OCI-LY1 (cell line): ENCODE results near the gene RAN.
"Not testable (repeated sequence)": the region's sequence is repeated elsewhere in the genome, so short reads cannot be mapped to it uniquely, and the experiment has no call there.

ENCODE experiments used
- H2AFZ ChIP-seq: fragments of 200-600 bp; sonication (generic), shearing (Covaris generic); 2 replicates; pipeline ENCODE4 v1.6.0; 2014; ENCODE audit warnings: antibody characterized with exemption, mild to moderate bottlenecking, low read length
- H3F3A ChIP-seq: fragments of 200-600 bp; sonication (generic), shearing (Covaris generic); 2 replicates; pipeline ENCODE4 v1.6.0; 2014; ENCODE audit warnings: mild to moderate bottlenecking, antibody characterized with exemption, low read length, moderate library complexity; ENCODE audit not compliant: insufficient read depth
- H3K27ac ChIP-seq: fragments of 200-600 bp; sonication (generic); 2 replicates; pipeline ENCODE4 v1.5.1; 2014; ENCODE audit warnings: low read length, mixed run types, mild to moderate bottlenecking, low read depth; ENCODE audit not compliant: poor library complexity, severe bottlenecking
- H3K27me3 ChIP-seq: fragments of 200-600 bp; sonication (generic); 2 replicates; pipeline ENCODE4 v1.6.0; 2014; ENCODE audit warnings: antibody characterized with exemption, mild to moderate bottlenecking, low read length, moderate library complexity; ENCODE audit not compliant: insufficient read depth
- H3K36me3 ChIP-seq: fragments of 200-600 bp; sonication (generic); 2 replicates; pipeline ENCODE4 v1.6.1; 2014; ENCODE audit warnings: mild to moderate bottlenecking, antibody characterized with exemption, low read length, moderate library complexity, mixed read lengths; ENCODE audit not compliant: insufficient read depth
- H3K4me1 ChIP-seq: fragments of 200-600 bp; sonication (generic); 2 replicates; pipeline ENCODE4 v1.5.1; 2014; ENCODE audit warnings: mild to moderate bottlenecking, low read length, moderate library complexity; ENCODE audit not compliant: insufficient read depth, severe bottlenecking
- H3K4me2 ChIP-seq: fragments of 200-600 bp; sonication (generic), shearing (Covaris generic); 2 replicates; pipeline ENCODE4 v1.6.1; 2014; ENCODE audit warnings: low read length
- H3K4me3 ChIP-seq: fragments of 200-600 bp; sonication (generic); 2 replicates; pipeline ENCODE4 v1.5.1; 2014; ENCODE audit warnings: low read length, low read depth, mild to moderate bottlenecking, mixed read lengths; ENCODE audit not compliant: poor library complexity, severe bottlenecking
- H3K79me2 ChIP-seq: fragments of 200-600 bp; shearing (Covaris generic); 2 replicates; pipeline ENCODE4 v1.6.1; 2016; ENCODE audit warnings: mixed run types, low read length, mixed read lengths; ENCODE audit not compliant: insufficient read depth
- H3K9ac ChIP-seq: fragments of 200-600 bp; sonication (generic), shearing (Covaris generic); 2 replicates; pipeline ENCODE4 v1.6.1; 2014; ENCODE audit warnings: mild to moderate bottlenecking, low read length, mixed read lengths
- H3K9me2 ChIP-seq: fragments of 200-600 bp; sonication (generic), shearing (Covaris generic); 2 replicates; pipeline ENCODE4 v1.6.1; 2014; ENCODE audit warnings: low read depth, mild to moderate bottlenecking, low read length, mixed read lengths
- H3K9me3 ChIP-seq: fragments of 200-600 bp; shearing (Covaris generic); 2 replicates; pipeline ENCODE4 v1.6.1; 2014; ENCODE audit warnings: low read length, mixed read lengths
- H4K20me1 ChIP-seq: fragments of 200-600 bp; sonication (generic), shearing (Covaris generic); 2 replicates; pipeline ENCODE4 v1.6.0; 2016; ENCODE audit warnings: mild to moderate bottlenecking, low read length; ENCODE audit not compliant: insufficient read depth
- CTCF ChIP-seq: fragments of 200-600 bp; sonication (generic), shearing (Covaris generic); IDR thresholded peaks from 2 replicates; pipeline ENCODE4 v1.5.1; 2017; ENCODE audit warnings: mild to moderate bottlenecking, antibody characterized with exemption, low read length, moderate library complexity, mixed read lengths
- EZH2 ChIP-seq: fragments of 200-600 bp; sonication (generic), shearing (Covaris generic); IDR thresholded peaks from 2 replicates; pipeline ENCODE4 v1.8.0; 2017; ENCODE audit warnings: borderline replicate concordance, mixed run types, mild to moderate bottlenecking, antibody characterized with exemption, low read length, moderate library complexity, mixed read lengths

The RAN gene

GRCh38 chr12:130904064-130904463 is 32.2 kb downstream of the RAN start:
- Histone ChIP-seq H3K9ac (no peak overlapping the region), H3F3A (no peaks in the 10 kb centered on the region), H3K4me3 (no peak overlapping the region), H3K79me2 (no peaks in the 10 kb centered on the region), H3K36me3 (no peaks in the 10 kb centered on the region), H4K20me1 (no peaks in the 10 kb centered on the region), H2AFZ (no peak overlapping the region), H3K27me3 (no peaks in the 10 kb centered on the region), H3K27ac (no peak overlapping the region), H3K9me3 (no peaks in the 10 kb centered on the region), H3K9me2 (no peaks in the 10 kb centered on the region), H3K4me2 (no peak overlapping the region), H3K4me1 (no peaks in the 10 kb centered on the region)
- TF ChIP-seq EZH2, result no peak
- TF ChIP-seq CTCF, result no peak

DNA sequence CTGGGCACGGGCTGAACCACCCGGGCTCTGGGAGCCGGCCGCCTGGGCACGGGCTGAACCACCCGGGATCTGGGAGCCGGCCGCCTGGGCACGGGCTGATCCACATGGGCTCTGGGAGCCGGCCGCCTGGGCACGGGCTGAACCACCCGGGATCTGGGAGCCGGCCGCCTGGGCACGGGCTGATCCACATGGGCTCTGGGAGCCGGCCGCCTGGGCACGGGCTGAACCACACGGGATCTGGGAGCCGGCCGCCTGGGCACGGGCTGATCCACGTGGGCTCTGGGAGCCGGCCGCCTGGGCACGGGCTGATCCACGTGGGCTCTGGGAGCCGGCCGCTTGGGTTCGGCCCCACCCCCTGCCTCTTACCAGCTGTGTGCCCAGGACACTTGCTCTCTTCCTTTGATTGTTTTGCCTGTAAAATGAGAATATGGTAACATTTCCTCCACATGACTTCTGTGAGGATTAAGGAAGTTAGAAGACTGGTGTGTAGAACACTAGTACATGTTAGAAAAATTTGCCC is 33.1 kb downstream of the RAN start:
- not testable (repeated sequence) for H3F3A ChIP-seq, H3K27ac ChIP-seq, H3K4me3 ChIP-seq, H3K79me2 ChIP-seq, H3K36me3 ChIP-seq, H3K9ac ChIP-seq, H4K20me1 ChIP-seq, H3K4me1 ChIP-seq, H3K4me2 ChIP-seq, H3K9me3 ChIP-seq, H3K9me2 ChIP-seq, H3K27me3 ChIP-seq, H2AFZ ChIP-seq

GRCh38 chr12:130909111-130909510 is 37.2 kb downstream of the RAN start:
- H3K27me3 ChIP-seq, result no peaks in the 10 kb centered on the region; the same call in 1 of the 2 replicates
- TF ChIP-seq CTCF (no peak), EZH2 (no peak)
- H3K9me3 ChIP-seq, result peaks cover 14% of the 10 kb centered on the region

DNA sequence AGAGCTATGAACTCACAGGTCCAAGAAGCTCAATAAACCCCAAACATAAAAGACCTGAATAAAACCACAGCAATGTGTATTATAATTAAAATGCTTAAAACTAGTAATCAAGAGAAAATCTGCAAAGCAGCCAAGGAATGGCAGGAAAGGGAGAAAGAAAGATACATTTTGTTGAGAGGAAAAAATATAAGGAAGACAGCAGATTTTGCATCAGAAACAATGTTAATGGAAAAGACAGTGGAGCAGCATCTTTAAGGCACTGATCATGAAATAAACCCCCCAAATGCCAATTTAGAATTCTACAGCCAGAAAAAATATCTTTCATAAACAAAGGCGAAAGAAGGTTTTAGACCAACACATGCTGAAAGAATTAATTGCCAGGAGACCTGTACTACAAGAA is 39.3 kb downstream of the RAN start:
- Histone ChIP-seq H2AFZ (no peak overlapping the region), H3K9me3 (peaks cover 14% of the 10 kb centered on the region), H3K4me1 (no peaks in the 10 kb centered on the region), H4K20me1 (no peaks in the 10 kb centered on the region), H3K36me3 (no peaks in the 10 kb centered on the region), H3K27ac (no peak overlapping the region), H3K9ac (no peak overlapping the region), H3K79me2 (no peaks in the 10 kb centered on the region), H3K4me3 (no peak overlapping the region), H3K4me2 (no peak overlapping the region), H3K27me3 (no peaks in the 10 kb centered on the region; the same call in 1 of the 2 replicates), H3K9me2 (no peaks in the 10 kb centered on the region), H3F3A (no peaks in the 10 kb centered on the region)
- TF ChIP-seq EZH2 (no peak), CTCF (no peak)

More at GRCh38 chr12:130909111-130909510, 37.2 kb downstream of the RAN start:
- H3K4me1 ChIP-seq, result no peaks in the 10 kb centered on the region
- no peaks in the 10 kb centered on the region for H3K36me3 ChIP-seq
- no peaks in the 10 kb centered on the region for H3K79me2 ChIP-seq
- no peak overlapping the region for H3K9ac ChIP-seq
- H3K9me2 ChIP-seq, result no peaks in the 10 kb centered on the region
- no peaks in the 10 kb centered on the region for H3F3A ChIP-seq
- no peak overlapping the region for H2AFZ ChIP-seq
- H4K20me1 ChIP-seq, result no peaks in the 10 kb centered on the region
- H3K4me2 ChIP-seq, result no peak overlapping the region
- H3K4me3 ChIP-seq, result no peak overlapping the region
- H3K27ac ChIP-seq, result no peak overlapping the region
